HepG2 (cell line): Measurements from ENCODE around the gene ZBTB46. TPM values are rescaled to one million over a fixed set of nuclear protein-coding genes. Genes with fewer than 3 reads are reported as not detected.

ENCODE experiments used
- AGO1 ChIP-seq: fragments of 200-400 bp; formaldehyde crosslinking; IDR thresholded peaks from 2 replicates; pipeline ENCODE4 v1.6.1; 2017; ENCODE audit warnings: mild to moderate bottlenecking, low read depth, low read length, moderate library complexity; ENCODE audit not compliant: poor library complexity, severe bottlenecking
- ARHGAP35 ChIP-seq: sonication (generic); formaldehyde crosslinking; IDR thresholded peaks from 2 replicates; pipeline ENCODE4 v1.9.0; 2022; ENCODE audit warnings: mild to moderate bottlenecking, inconsistent platforms, moderate library complexity, missing genetic modification reagents, borderline replicate concordance
- CC2D1A ChIP-seq: sonication (generic); formaldehyde crosslinking; IDR thresholded peaks from 2 replicates; pipeline ENCODE4 v1.8.1; 2023; ENCODE audit warnings: mild to moderate bottlenecking, missing genetic modification reagents
- CCDC6 ChIP-seq: sonication (generic); formaldehyde crosslinking; IDR thresholded peaks from 2 replicates; pipeline ENCODE4 v1.8.1; 2022; ENCODE audit warnings: mild to moderate bottlenecking, missing genetic modification reagents, moderate library complexity
- EZH2 ChIP-seq: conservative IDR thresholded peaks from 2 replicates; pipeline ENCODE4 v1.6.1; 2012; ENCODE audit warnings: mild to moderate bottlenecking, low read depth, low read length, moderate library complexity
- HOXA3 ChIP-seq: sonication (generic); formaldehyde crosslinking; IDR thresholded peaks from 2 replicates; pipeline ENCODE4 v1.5.0; 2020; ENCODE audit warnings: missing genetic modification reagents
- KDM4B ChIP-seq: sonication (generic); formaldehyde crosslinking; IDR thresholded peaks from 2 replicates; pipeline ENCODE4 v1.4.0; 2020; ENCODE audit warnings: missing genetic modification reagents
- MAFF ChIP-seq: IDR thresholded peaks from 2 replicates; pipeline ENCODE4 v1.6.1; 2011; ENCODE audit warnings: low read depth, low read length, improper control_type of control experiment
- NFE2 ChIP-seq: sonication (generic); formaldehyde crosslinking; IDR thresholded peaks from 2 replicates; pipeline ENCODE4 v1.4.0; 2020; ENCODE audit warnings: missing genetic modification reagents
- RARG ChIP-seq: sonication (generic); formaldehyde crosslinking; IDR thresholded peaks from 2 replicates; pipeline ENCODE4 v1.4.0; 2020; ENCODE audit warnings: low read depth, mild to moderate bottlenecking, missing genetic modification reagents
- REPIN1 ChIP-seq: sonication (generic); formaldehyde crosslinking; IDR thresholded peaks from 2 replicates; pipeline ENCODE4 v1.8.0; 2022; ENCODE audit warnings: missing genetic modification reagents, low read depth, mild to moderate bottlenecking, borderline replicate concordance
- TBL1XR1 ChIP-seq: fragments of 150-350 bp; IDR thresholded peaks from 2 replicates; pipeline ENCODE4 v1.6.1; 2014; ENCODE audit warnings: borderline replicate concordance, low read length; ENCODE audit not compliant: partially characterized antibody
- TBX2 ChIP-seq: sonication (generic); formaldehyde crosslinking; IDR thresholded peaks from 2 replicates; pipeline ENCODE4 v1.5.0; 2020; ENCODE audit warnings: missing genetic modification reagents, mild to moderate bottlenecking, borderline replicate concordance
- TCF7L2 ChIP-seq: IDR thresholded peaks from 2 replicates; pipeline ENCODE4 v1.6.1; 2011; ENCODE audit warnings: mild to moderate bottlenecking, low read depth, low read length, moderate library complexity
- TEAD3 ChIP-seq: optimal IDR thresholded peaks from 2 replicates; pipeline ENCODE3; 2016; ENCODE audit warnings: borderline replicate concordance
- ZBTB34 ChIP-seq: sonication (generic); formaldehyde crosslinking; IDR thresholded peaks from 2 replicates; pipeline ENCODE4 v1.8.0; 2022; ENCODE audit warnings: mild to moderate bottlenecking, missing genetic modification reagents
- ZBTB38 ChIP-seq: sonication (generic); formaldehyde crosslinking; IDR thresholded peaks from 2 replicates; pipeline ENCODE4 v1.5.1; 2020; ENCODE audit warnings: mild to moderate bottlenecking, missing genetic modification reagents
- ZNF205 ChIP-seq: IDR thresholded peaks from 2 replicates; pipeline ENCODE4 v1.6.1; 2018; ENCODE audit warnings: missing biosample characterization, missing genetic modification reagents
- ZNF333 ChIP-seq: sonication (generic); formaldehyde crosslinking; IDR thresholded peaks from 2 replicates; pipeline ENCODE4 v1.4.0; 2020; ENCODE audit warnings: mild to moderate bottlenecking, missing genetic modification reagents, borderline replicate concordance
- ZNF335 ChIP-seq: sonication (generic); formaldehyde crosslinking; IDR thresholded peaks from 2 replicates; pipeline ENCODE4 v1.4.0; 2020; ENCODE audit warnings: missing genetic modification reagents
- ZNF468 ChIP-seq: sonication (generic); formaldehyde crosslinking; IDR thresholded peaks from 2 replicates; pipeline ENCODE4 v1.8.0; 2022; ENCODE audit warnings: mild to moderate bottlenecking, moderate library complexity, missing genetic modification reagents
- ZNF598 ChIP-seq: sonication (generic); formaldehyde crosslinking; IDR thresholded peaks from 2 replicates; pipeline ENCODE4 v1.5.1; 2020; ENCODE audit warnings: mild to moderate bottlenecking, missing genetic modification reagents, borderline replicate concordance
- ZNF878 ChIP-seq: sonication (generic); formaldehyde crosslinking; IDR thresholded peaks from 2 replicates; pipeline ENCODE4 v1.8.1; 2023; ENCODE audit warnings: mild to moderate bottlenecking, missing genetic modification reagents, moderate library complexity
- polyA plus RNA-seq, 8 experiments: library from polyadenylated mRNA; depleted of rRNA in 3 of 8; stranded (reverse) in 7 of 8; unstranded in 1 of 8; fragments of >200 nt; fragmentation: Illumina TruSeq in 4 of 8; extraction: Trizol in 4 of 8; gene quantifications; 2 replicates each; pipeline versions ENCODE4 v1.2.1 to v1.2.3, GENCODE V29; 2011 to 2016; ENCODE audit warnings: low read depth in 4 of 8, missing spikeins in 1 of 8, mixed read lengths in 1 of 8; ENCODE audit not compliant: insufficient read depth in 1 of 8
- total RNA-seq, 5 experiments: library from RNA; depleted of rRNA; stranded (reverse); fragments of >200 nt; fragmentation: Illumina TruSeq; extraction: Trizol; gene quantifications; 2 replicates each; pipeline ENCODE4 v1.2.3, GENCODE V29; 2016; ENCODE audit warnings: low read depth in 1 of 5
- TF ChIP-seq, protein P1 (sequence below): sonication (generic); formaldehyde crosslinking; IDR thresholded peaks from 2 replicates; pipeline ENCODE4 v1.4.0; 2020; ENCODE audit warnings: low read depth, mild to moderate bottlenecking, missing genetic modification reagents
- TF ChIP-seq, protein P2 (sequence below): sonication (generic); formaldehyde crosslinking; IDR thresholded peaks from 2 replicates; pipeline ENCODE4 v1.5.0; 2020; ENCODE audit warnings: mild to moderate bottlenecking, missing genetic modification reagents, borderline replicate concordance

Gene ZBTB46
- total and polyA plus RNA-seq, 2 of the 13 experiments (the other 11 are each of a cell fraction or from before 2014, with no cell fraction given): 1.6 to 13.5 TPM

GRCh38 chr20:63863798-63864544, 32.9 kb upstream of the ZBTB46 start (continued):
- no peak; the same call in none of the 2 replicates for TF ChIP-seq ZBTB34
- TF ChIP-seq MAFF: no peak
- no peak for TF ChIP-seq NFE2 (CRISPR knock-in tag)
- no peak; the same call in 1 of the 2 replicates for TF ChIP-seq ARHGAP35 (CRISPR knock-in tag)
- TF ChIP-seq CCDC6 (CRISPR knock-in tag): peak; percentile 31; the same call in 1 of the 2 replicates
- TF ChIP-seq, protein P1, sequence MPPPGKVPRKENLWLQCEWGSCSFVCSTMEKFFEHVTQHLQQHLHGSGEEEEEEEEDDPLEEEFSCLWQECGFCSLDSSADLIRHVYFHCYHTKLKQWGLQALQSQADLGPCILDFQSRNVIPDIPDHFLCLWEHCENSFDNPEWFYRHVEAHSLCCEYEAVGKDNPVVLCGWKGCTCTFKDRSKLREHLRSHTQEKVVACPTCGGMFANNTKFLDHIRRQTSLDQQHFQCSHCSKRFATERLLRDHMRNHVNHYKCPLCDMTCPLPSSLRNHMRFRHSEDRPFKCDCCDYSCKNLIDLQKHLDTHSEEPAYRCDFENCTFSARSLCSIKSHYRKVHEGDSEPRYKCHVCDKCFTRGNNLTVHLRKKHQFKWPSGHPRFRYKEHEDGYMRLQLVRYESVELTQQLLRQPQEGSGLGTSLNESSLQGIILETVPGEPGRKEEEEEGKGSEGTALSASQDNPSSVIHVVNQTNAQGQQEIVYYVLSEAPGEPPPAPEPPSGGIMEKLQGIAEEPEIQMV (CRISPR knock-in tag): peak; percentile 92; the same call in 1 of the 2 replicates
- peak; percentile 70; the same call in 1 of the 2 replicates for TF ChIP-seq KDM4B (CRISPR knock-in tag)
- no peak for TF ChIP-seq ZNF878 (CRISPR knock-in tag)
- peak; percentile 59 for TF ChIP-seq TEAD3 (CRISPR knock-in tag)
- TF ChIP-seq HOXA3 (CRISPR knock-in tag): peak; percentile 91
- TF ChIP-seq AGO1: no peak
- no peak for TF ChIP-seq EZH2
- 0 out of 2 replicates have a peak, but pooled peaks have one; percentile 53 for TF ChIP-seq CC2D1A (CRISPR knock-in tag)
- TF ChIP-seq ZNF468 (CRISPR knock-in tag): no peak
- TF ChIP-seq ZNF333: no peak
- peak; percentile 86 for TF ChIP-seq TBX2 (CRISPR knock-in tag)
- TF ChIP-seq ZNF205 (CRISPR knock-in tag): peak; percentile 74; the same call in 1 of the 2 replicates
- 0 out of 2 replicates have a peak, but pooled peaks have one; percentile 62 for TF ChIP-seq RARG (CRISPR knock-in tag)
- peak; percentile 97 for TF ChIP-seq ZBTB38 (CRISPR knock-in tag)
- TF ChIP-seq, protein P2, sequence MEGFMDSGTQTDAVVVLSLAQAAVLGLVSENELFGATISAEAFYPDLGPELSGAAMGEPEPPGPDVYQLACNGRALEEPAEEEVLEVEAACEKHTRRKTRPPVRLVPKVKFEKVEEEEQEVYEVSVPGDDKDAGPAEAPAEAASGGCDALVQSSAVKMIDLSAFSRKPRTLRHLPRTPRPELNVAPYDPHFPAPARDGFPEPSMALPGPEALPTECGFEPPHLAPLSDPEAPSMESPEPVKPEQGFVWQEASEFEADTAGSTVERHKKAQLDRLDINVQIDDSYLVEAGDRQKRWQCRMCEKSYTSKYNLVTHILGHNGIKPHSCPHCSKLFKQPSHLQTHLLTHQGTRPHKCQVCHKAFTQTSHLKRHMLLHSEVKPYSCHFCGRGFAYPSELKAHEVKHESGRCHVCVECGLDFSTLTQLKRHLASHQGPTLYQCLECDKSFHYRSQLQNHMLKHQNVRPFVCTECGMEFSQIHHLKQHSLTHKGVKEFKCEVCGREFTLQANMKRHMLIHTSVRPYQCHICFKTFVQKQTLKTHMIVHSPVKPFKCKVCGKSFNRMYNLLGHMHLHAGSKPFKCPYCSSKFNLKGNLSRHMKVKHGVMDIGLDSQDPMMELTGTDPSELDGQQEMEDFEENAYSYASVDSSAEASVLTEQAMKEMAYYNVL: no peak; the same call in 1 of the 2 replicates
- peak; percentile 50 for TF ChIP-seq TBL1XR1
- TF ChIP-seq REPIN1 (CRISPR knock-in tag): peak; percentile 80; the same call in 1 of the 2 replicates
- no peak for TF ChIP-seq ZNF598 (CRISPR knock-in tag)
- TF ChIP-seq TCF7L2: no peak
- TF ChIP-seq ZNF335 (CRISPR knock-in tag): peak; percentile 60; the same call in 1 of the 2 replicates
